ENCODE measurements around the gene NOL4L.
"Not testable (repeated sequence)": the region's sequence is repeated elsewhere in the genome, so short reads cannot be mapped to it uniquely, and the experiment has no call there.

The NOL4L gene

DNA sequence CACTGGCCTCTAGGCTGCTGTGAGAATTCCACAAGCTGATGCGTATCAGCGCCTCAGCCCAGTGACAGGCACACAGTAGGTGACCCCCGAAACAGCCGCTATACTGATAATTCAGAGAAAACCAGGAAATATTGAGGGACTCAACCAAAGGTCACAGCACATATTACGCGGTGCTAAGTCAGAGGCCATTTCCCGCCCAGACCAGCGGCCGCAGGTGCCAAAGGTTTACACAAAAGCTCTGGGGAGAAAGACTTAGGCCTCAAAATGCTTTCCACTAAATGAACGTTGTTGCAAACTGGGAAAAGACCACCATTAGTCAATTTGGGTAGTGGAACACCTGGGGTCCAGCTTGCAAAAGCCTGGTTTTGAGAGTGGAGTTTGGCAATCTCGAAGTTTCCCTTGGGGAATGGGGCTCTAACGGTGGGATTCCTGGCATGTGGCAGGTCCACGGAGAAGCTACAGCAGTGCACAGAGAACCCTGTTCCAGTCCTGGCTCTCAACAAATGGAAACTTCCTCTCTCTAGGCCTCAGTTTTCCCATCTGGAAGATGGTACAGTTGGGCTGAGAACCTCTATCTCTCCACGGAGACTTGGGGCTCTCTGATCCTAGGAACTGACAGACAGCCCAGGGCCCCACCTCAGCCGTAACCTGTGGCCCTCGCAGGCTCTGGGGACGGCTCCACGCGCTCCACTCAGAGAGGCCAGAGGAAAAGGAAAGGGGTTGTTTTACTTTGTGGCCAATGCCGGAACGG lies 4.7 kb downstream of the NOL4L start:
- TF ChIP-seq POLR2AphosphoS5 (IDR thresholded peaks at IDR 0.05; ENCODE audit: low read depth, low read length), result no peak
- FAIRE-seq, result no peak
- no peak for DNase-seq (ENCODE audit: insufficient read length, low spot score)

DNA sequence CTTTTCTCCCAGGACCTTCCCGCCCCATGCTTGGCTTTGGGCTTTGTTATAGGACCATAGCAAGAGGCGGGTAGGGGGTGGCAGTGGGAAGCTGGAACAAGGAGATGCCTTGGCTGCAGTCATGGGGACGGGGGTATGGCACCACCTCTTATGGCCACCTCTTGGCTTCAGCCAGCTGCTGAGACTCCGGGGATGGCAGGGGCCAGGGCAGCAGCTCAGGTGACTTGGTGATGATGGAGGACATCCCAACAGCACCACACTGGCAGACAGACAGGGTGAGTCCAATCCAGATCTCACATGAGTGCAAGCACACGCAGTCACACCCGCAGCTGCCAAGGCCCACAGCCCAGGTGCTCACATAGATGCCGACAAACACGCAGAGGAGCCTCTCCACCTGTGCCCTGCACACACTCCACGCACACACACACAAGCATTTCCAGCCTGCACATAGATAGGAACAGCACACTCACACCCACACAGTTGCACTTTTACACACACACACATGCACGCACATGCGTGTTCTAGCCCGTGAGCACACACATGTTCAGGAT lies 6.2 kb downstream of the NOL4L start:
- no peak for DNase-seq (ENCODE audit: insufficient read length, low spot score)
- no peak for TF ChIP-seq TAF1 (IDR thresholded peaks at IDR 0.05; ENCODE audit: low read depth, low read length)
- no peak for TF ChIP-seq PAX5 (IDR thresholded peaks at IDR 0.05; ENCODE audit: insufficient read depth, low read length, severe bottlenecking)
- TF ChIP-seq POU2F2 (IDR thresholded peaks at IDR 0.05; ENCODE audit: low read depth, low read length), result no peak
- no peak for TF ChIP-seq POLR2AphosphoS5 (IDR thresholded peaks at IDR 0.05; ENCODE audit: low read depth, low read length)
- TF ChIP-seq SPI1 (IDR thresholded peaks at IDR 0.05; ENCODE audit: low read depth, low read length), result no peak
- TF ChIP-seq POLR2A (IDR thresholded peaks at IDR 0.05; ENCODE audit: low read depth, low read length), result no peak
- FAIRE-seq, result no peak

DNA sequence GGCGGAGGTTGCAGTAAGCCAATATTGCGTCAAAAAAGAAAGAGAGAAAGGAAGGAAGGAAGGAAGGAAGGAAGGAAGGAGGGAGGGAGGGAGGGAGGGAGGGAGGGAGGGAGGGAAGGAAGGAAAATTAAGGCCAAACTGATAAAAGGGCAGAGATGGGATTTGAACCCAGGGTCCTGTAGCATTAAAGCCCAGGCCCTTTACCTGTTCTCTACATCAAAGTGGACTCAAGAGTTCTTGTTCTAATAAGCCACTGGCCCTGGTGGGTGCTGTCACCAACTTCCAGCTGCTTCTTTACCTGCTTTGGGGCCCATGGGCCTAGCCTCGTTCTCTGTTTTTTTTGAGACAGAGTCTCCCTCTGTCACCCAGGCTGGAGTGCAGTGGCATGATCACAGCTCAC lies 7.1 kb downstream of the NOL4L start:
- not testable (repeated sequence) for FAIRE-seq; DNase-seq (ENCODE audit: insufficient read length, low spot score)

DNA sequence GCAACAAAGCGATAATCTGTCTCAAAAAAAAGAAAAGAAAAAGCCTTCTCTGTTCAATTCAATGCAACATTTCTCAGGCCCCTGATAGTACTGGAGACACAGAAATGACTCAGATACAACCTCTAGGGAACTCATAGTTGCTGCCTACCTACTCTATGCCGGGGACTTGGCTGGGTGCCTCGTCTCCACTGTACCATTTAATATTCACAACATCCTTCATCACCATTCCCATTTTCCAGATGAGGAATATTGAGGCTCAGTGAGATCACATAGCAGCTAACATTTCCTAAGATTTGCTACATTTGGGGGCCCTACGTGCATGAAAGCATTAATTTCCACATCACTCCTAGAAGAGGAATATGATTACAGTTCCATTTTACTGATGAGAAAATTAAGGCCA lies 7.5 kb downstream of the NOL4L start:
- FAIRE-seq (no peak), DNase-seq (ENCODE audit: insufficient read length, low spot score) (no peak)
- TF ChIP-seq POLR2A (IDR thresholded peaks at IDR 0.05; ENCODE audit: low read depth, low read length), result no peak
- TF ChIP-seq TAF1 (IDR thresholded peaks at IDR 0.05; ENCODE audit: low read depth, low read length), result no peak
- TF ChIP-seq PAX5 (IDR thresholded peaks at IDR 0.05; ENCODE audit: insufficient read depth, low read length, severe bottlenecking), result no peak
- TF ChIP-seq POLR2AphosphoS5 (IDR thresholded peaks at IDR 0.05; ENCODE audit: low read depth, low read length), result no peak
- TF ChIP-seq POU2F2 (IDR thresholded peaks at IDR 0.05; ENCODE audit: low read depth, low read length), result no peak
- no peak for TF ChIP-seq SPI1 (IDR thresholded peaks at IDR 0.05; ENCODE audit: low read depth, low read length)

DNA sequence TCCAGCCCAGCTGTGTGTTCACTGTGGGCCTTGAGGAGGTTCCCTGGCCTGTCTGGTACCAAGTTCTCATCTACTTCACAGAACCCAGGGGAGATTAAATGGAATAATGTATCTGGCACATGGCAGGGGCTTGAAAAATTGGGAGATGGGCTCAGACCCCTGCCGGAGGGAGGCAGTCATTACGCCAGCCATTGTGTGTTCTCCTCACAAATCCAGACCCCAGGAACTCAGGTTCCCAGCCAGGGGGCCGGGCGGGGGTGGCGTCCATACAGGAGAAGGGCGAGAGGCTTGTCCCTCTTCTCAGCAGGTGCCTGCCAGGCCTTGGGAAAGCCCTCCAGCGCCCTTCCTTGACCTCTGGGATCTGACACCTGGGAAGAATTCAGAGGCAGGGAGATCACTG lies 8.1 kb downstream of the NOL4L start:
- TF ChIP-seq TAF1 (IDR thresholded peaks at IDR 0.05; ENCODE audit: low read depth, low read length) (no peak), POLR2AphosphoS5 (IDR thresholded peaks at IDR 0.05; ENCODE audit: low read depth, low read length) (no peak), POU2F2 (IDR thresholded peaks at IDR 0.05; ENCODE audit: low read depth, low read length) (no peak), POLR2A (IDR thresholded peaks at IDR 0.05; ENCODE audit: low read depth, low read length) (no peak), SPI1 (IDR thresholded peaks at IDR 0.05; ENCODE audit: low read depth, low read length) (no peak), PAX5 (IDR thresholded peaks at IDR 0.05; ENCODE audit: insufficient read depth, low read length, severe bottlenecking) (no peak)
- no peak for FAIRE-seq
- DNase-seq (ENCODE audit: insufficient read length, low spot score), result no peak

DNA sequence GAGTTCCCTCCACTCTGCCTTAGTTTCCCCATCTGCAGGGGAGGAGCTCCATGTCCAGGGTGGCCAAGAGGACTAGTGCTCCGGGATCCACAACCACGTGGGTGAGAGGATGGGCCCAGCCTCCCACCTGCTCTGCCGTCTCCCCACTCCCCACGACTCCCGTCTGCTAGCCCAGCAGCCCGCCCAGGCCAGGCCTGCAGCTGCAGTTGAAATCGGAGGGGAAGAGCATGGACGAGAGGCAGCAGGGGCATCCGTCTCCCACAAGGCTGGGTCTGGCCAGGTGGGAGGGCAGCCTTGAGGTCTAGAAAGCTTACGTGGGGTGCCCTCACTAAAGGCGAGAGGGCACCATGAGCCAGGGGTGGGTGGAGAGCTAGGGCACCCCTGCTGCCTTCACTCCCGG lies 8.6 kb downstream of the NOL4L start:
- no peak for DNase-seq (ENCODE audit: insufficient read length, low spot score)
- no peak for FAIRE-seq
- TF ChIP-seq SPI1 (IDR thresholded peaks at IDR 0.05; ENCODE audit: low read depth, low read length), result no peak
- no peak for TF ChIP-seq PAX5 (IDR thresholded peaks at IDR 0.05; ENCODE audit: insufficient read depth, low read length, severe bottlenecking)
- no peak for TF ChIP-seq POLR2AphosphoS5 (IDR thresholded peaks at IDR 0.05; ENCODE audit: low read depth, low read length)
- no peak for TF ChIP-seq POLR2A (IDR thresholded peaks at IDR 0.05; ENCODE audit: low read depth, low read length)
- no peak for TF ChIP-seq POU2F2 (IDR thresholded peaks at IDR 0.05; ENCODE audit: low read depth, low read length)
- no peak for TF ChIP-seq TAF1 (IDR thresholded peaks at IDR 0.05; ENCODE audit: low read depth, low read length)

DNA sequence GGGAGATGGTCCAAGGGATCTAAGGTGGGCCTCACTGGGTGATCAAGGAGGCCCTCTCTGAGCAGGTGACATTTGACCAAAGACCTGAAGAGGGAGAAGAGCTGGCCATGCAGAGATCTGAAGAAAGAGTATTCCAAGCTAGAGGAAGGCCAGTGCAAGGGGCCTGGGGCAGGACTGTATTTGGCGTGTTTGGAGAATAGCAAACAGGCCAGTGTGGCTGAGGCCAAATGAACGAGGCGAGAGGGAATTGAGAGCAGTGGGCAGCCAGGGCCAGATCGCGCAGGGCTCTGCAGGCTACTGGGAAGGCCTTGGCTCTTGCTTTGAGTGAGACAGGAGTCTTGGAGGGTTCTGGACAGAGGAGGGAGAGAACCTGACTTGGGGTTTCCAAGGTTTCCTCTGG lies 9.3 kb downstream of the NOL4L start:
- no peak for TF ChIP-seq PAX5 (IDR thresholded peaks at IDR 0.05; ENCODE audit: insufficient read depth, low read length, severe bottlenecking)
- TF ChIP-seq POLR2A (IDR thresholded peaks at IDR 0.05; ENCODE audit: low read depth, low read length), result no peak
- no peak for TF ChIP-seq POU2F2 (IDR thresholded peaks at IDR 0.05; ENCODE audit: low read depth, low read length)
- no peak for TF ChIP-seq SPI1 (IDR thresholded peaks at IDR 0.05; ENCODE audit: low read depth, low read length)
- no peak for TF ChIP-seq POLR2AphosphoS5 (IDR thresholded peaks at IDR 0.05; ENCODE audit: low read depth, low read length)
- no peak for TF ChIP-seq TAF1 (IDR thresholded peaks at IDR 0.05; ENCODE audit: low read depth, low read length)
- FAIRE-seq (no peak), DNase-seq (ENCODE audit: insufficient read length, low spot score) (no peak)

DNA sequence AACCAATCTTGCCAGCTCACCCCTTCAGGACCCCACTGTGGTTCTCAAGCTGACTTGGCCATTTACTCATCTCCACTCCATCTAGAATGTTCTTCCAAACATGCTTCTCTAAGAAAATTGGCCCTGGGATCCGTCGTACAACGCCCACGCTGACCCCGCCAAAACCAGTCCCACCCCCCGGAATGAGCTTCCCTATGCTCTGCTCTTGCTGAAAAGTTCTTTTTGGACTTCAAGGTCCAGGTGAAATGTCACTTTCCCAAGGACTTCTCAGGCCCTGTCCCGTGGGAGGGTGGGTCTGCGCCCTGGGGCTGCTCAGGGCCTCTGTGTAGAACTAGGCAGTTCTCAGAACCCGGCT lies 9.9 kb downstream of the NOL4L start:
- TF ChIP-seq TAF1 (IDR thresholded peaks at IDR 0.05; ENCODE audit: low read depth, low read length) (no peak), POU2F2 (IDR thresholded peaks at IDR 0.05; ENCODE audit: low read depth, low read length) (no peak), SPI1 (IDR thresholded peaks at IDR 0.05; ENCODE audit: low read depth, low read length) (no peak), POLR2A (IDR thresholded peaks at IDR 0.05; ENCODE audit: low read depth, low read length) (no peak), POLR2AphosphoS5 (IDR thresholded peaks at IDR 0.05; ENCODE audit: low read depth, low read length) (no peak), PAX5 (IDR thresholded peaks at IDR 0.05; ENCODE audit: insufficient read depth, low read length, severe bottlenecking) (no peak)
- FAIRE-seq, result no peak
- DNase-seq (ENCODE audit: insufficient read length, low spot score), result no peak

DNA sequence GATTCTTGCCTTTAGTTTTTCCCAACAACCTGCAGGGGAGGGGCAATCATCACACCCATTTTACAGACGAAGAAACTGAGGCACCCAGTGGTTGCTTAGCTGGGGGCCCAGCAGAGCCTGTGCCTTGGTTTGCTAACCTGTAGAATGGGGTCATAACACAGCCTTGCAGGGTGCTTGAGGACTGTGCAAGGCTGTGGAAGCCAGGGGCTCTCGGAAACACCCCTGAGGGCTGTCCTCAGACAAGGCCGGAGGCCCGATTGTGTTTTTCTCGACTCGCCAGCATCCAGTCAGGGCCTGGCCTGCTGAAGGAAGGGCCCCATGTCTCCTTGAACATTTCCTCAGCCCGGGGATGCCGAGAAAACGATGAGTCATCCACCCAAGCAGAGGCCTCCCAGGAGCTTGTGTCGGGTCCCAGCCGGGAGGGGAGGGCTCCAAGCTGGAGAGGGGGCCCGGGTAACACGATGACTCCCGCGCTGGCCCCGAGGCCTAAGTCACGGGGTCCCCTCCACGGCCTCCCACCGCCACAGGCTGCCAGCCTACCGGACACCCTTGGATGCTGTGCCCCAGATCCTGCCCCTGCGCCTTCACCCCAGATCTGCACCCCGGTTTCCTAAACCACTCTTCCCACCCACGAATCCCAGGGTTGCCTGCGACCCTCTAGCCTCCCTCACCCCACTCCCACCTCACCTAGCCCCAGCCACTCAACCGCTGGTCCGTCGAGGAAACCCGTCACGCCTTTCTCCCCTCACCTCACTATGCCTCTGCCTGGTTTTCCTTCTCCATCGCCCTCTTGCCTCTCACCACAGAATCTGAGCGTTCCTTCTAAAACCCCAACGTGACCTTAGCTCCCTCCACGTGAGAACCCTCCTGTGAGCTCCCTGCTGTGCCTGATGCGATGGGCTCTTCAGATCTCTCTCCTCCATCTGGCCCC lies 10.6 kb downstream of the NOL4L start:
- no peak for TF ChIP-seq POLR2A (IDR thresholded peaks at IDR 0.05; ENCODE audit: low read depth, low read length)
- no peak for TF ChIP-seq SPI1 (IDR thresholded peaks at IDR 0.05; ENCODE audit: low read depth, low read length)
- TF ChIP-seq POU2F2 (IDR thresholded peaks at IDR 0.05; ENCODE audit: low read depth, low read length), result no peak
- no peak for TF ChIP-seq TAF1 (IDR thresholded peaks at IDR 0.05; ENCODE audit: low read depth, low read length)
- no peak for TF ChIP-seq PAX5 (IDR thresholded peaks at IDR 0.05; ENCODE audit: insufficient read depth, low read length, severe bottlenecking)
- no peak for TF ChIP-seq POLR2AphosphoS5 (IDR thresholded peaks at IDR 0.05; ENCODE audit: low read depth, low read length)
- DNase-seq (ENCODE audit: insufficient read length, low spot score), result no peak
- no peak for FAIRE-seq
